Liver (tissue), 9 donors: Measurements from ENCODE around the gene CECR2. TPM values are rescaled to one million over a fixed set of nuclear protein-coding genes. Genes with fewer than 3 reads are reported as not detected.

Experiments
- DNase-seq: peaks from one replicate; pipeline ENCODE4 v3.0.0-alpha.2; 2017; ENCODE audit warnings: low spot score
- H3K27ac ChIP-seq, 2 donors: one replicate each; pipeline ENCODE4 v1.7.0; 2013; ENCODE audit warnings: inconsistent platforms in 2 of 2, low read length in 2 of 2, control low read depth in 1 of 2, low read depth in 1 of 2, mild to moderate bottlenecking in 1 of 2
- H3K27me3 ChIP-seq, 4 donors: one replicate each; pipeline versions ENCODE4 v1.6.1 to v1.7.0; 2013; ENCODE audit warnings: low read length in 3 of 4, inconsistent platforms in 1 of 4, mild to moderate bottlenecking in 1 of 4, moderate library complexity in 1 of 4; ENCODE audit not compliant: control insufficient read depth in 4 of 4, insufficient read depth in 4 of 4
- H3K36me3 ChIP-seq, 4 donors: one replicate each; pipeline versions ENCODE4 v1.6.1 to v1.7.0; 2013; ENCODE audit warnings: low read length in 3 of 4, mild to moderate bottlenecking in 3 of 4, low read depth in 1 of 4, moderate library complexity in 1 of 4; ENCODE audit not compliant: control insufficient read depth in 4 of 4, insufficient read depth in 3 of 4
- H3K4me1 ChIP-seq, 4 donors: one replicate each; pipeline versions ENCODE4 v1.6.1 to v1.7.0; 2013; ENCODE audit warnings: low read length in 3 of 4, mild to moderate bottlenecking in 3 of 4, moderate library complexity in 1 of 4; ENCODE audit not compliant: control insufficient read depth in 4 of 4, insufficient read depth in 4 of 4
- H3K4me3 ChIP-seq, 3 donors: one replicate each; pipeline versions ENCODE4 v1.6.1 to v1.7.0; 2013; ENCODE audit warnings: low read length in 3 of 3, control low read depth in 1 of 3, low read depth in 1 of 3, mild to moderate bottlenecking in 1 of 3
- H3K9ac ChIP-seq, 2 donors: one replicate each; pipeline ENCODE4 v1.7.0; 2013; ENCODE audit warnings: low read length in 2 of 2, mild to moderate bottlenecking in 2 of 2, moderate library complexity in 2 of 2, control low read depth in 1 of 2, low read depth in 1 of 2
- H3K9me3 ChIP-seq, 4 donors: one replicate each; pipeline versions ENCODE4 v1.6.1 to v1.7.0; 2013; ENCODE audit warnings: low read length in 3 of 4; ENCODE audit not compliant: control insufficient read depth in 4 of 4
- ATF3 ChIP-seq: IDR thresholded peaks from 2 replicates; pipeline ENCODE4 v1.6.1; 2016; ENCODE audit warnings: antibody characterized with exemption
- CTCF ChIP-seq: fragments of 150-350 bp; IDR thresholded peaks from 2 replicates; pipeline ENCODE4 v1.5.1; 2017; ENCODE audit warnings: improper control_type of control experiment, low read depth, low read length; ENCODE audit not compliant: missing input control
- EGR1 ChIP-seq, 2 donors: IDR thresholded peaks; 2 replicates each; pipeline ENCODE4 v1.6.1; 2016 to 2018; ENCODE audit warnings: antibody characterized with exemption in 2 of 2, low read depth in 2 of 2
- FOXA1 ChIP-seq: IDR thresholded peaks from 2 replicates; pipeline ENCODE4 v1.6.1; 2016; ENCODE audit warnings: antibody characterized with exemption
- FOXA2 ChIP-seq: IDR thresholded peaks from 2 replicates; pipeline ENCODE4 v1.6.1; 2016; ENCODE audit warnings: antibody characterized with exemption
- GABPA ChIP-seq, 2 donors: IDR thresholded peaks in 1 of 2; conservative IDR thresholded peaks in 1 of 2; 2 replicates each; pipeline ENCODE4 v1.6.1; 2016; ENCODE audit warnings: antibody characterized with exemption in 2 of 2, mild to moderate bottlenecking in 1 of 2, moderate library complexity in 1 of 2
- HNF4A ChIP-seq, 2 donors: conservative IDR thresholded peaks; 2 replicates each; pipeline ENCODE4 v1.6.1; 2016; ENCODE audit warnings: antibody characterized with exemption in 2 of 2, mild to moderate bottlenecking in 2 of 2
- HNF4G ChIP-seq: IDR thresholded peaks from 2 replicates; pipeline ENCODE4 v1.6.1; 2016; ENCODE audit warnings: antibody characterized with exemption
- JUND ChIP-seq, 2 donors: IDR thresholded peaks; 2 replicates each; pipeline ENCODE4 v1.6.1; 2016; ENCODE audit warnings: antibody characterized with exemption in 2 of 2
- NR2F2 ChIP-seq: IDR thresholded peaks from 2 replicates; pipeline ENCODE4 v1.6.1; 2016; ENCODE audit warnings: antibody characterized with exemption
- RAD21 ChIP-seq, 2 donors: IDR thresholded peaks; 2 replicates each; pipeline ENCODE4 v1.6.1; 2016; ENCODE audit warnings: antibody characterized with exemption in 2 of 2, mild to moderate bottlenecking in 2 of 2
- REST ChIP-seq: IDR thresholded peaks from 2 replicates; pipeline ENCODE4 v1.6.1; 2016; ENCODE audit warnings: antibody characterized with exemption, mild to moderate bottlenecking
- RXRA ChIP-seq, 2 donors: IDR thresholded peaks; 2 replicates each; pipeline ENCODE4 v1.6.1; 2017 to 2018; ENCODE audit warnings: antibody characterized with exemption in 2 of 2, mild to moderate bottlenecking in 1 of 2
- SP1 ChIP-seq: IDR thresholded peaks from 2 replicates; pipeline ENCODE4 v1.6.1; 2018; ENCODE audit warnings: antibody characterized with exemption, mild to moderate bottlenecking
- YY1 ChIP-seq: IDR thresholded peaks from 2 replicates; pipeline ENCODE4 v1.6.1; 2016; ENCODE audit warnings: antibody characterized with exemption, mild to moderate bottlenecking
- ZBTB33 ChIP-seq: IDR thresholded peaks from 2 replicates; pipeline ENCODE4 v1.6.1; 2016; ENCODE audit warnings: antibody characterized with exemption
- WGBS: extraction: QIAGEN DNeasy Blood & Tissue Kit; methylation state at CpG from one replicate; pipeline ENCODE4 v1.1.7; 2013; 5-methylcytosine and 5-hydroxymethylcytosine counted together
- polyA plus RNA-seq, 2 donors: library from polyadenylated mRNA; stranded (reverse) in 1 of 2; unstranded in 1 of 2; fragments of 200-250 nt in 1 of 2; fragments of >200 nt in 1 of 2; fragmentation: Nextera tagmentation in 1 of 2; extraction: Ambion mirVana in 1 of 2; gene quantifications; one replicate each; pipeline versions ENCODE4 v1.2.1 to v1.2.3, GENCODE V29; 2013 to 2015
- total RNA-seq, 2 donors: library from RNA; depleted of rRNA; stranded (reverse); fragments of >200 nt; gene quantifications; one replicate each; pipeline ENCODE4 v1.2.3, GENCODE V29; 2014
- donor health status: healthy.
- donor health status: healthy.
- donor health status: healthy.
- donor health status: healthy.
- donor health status: healthy.

The CECR2 gene
- total and polyA plus RNA-seq, 4 donors = 1.8 to 9.7 (median 2.1) TPM

- no peak overlapping the region for H3K4me3 ChIP-seq
- DNase-seq = no peak
- no peaks in the 10 kb centered on the region for H3K36me3 ChIP-seq
- WGBS = 60% methylated on average over 2 of the region's 2 CpGs
- no peak overlapping the region for H3K27ac ChIP-seq
- TF ChIP-seq ZBTB33 (no peak), FOXA1 (no peak), HNF4G (no peak), SP1 (no peak), GABPA (IDR thresholded peaks at IDR 0.05 in 1 of 2, conservative IDR thresholded peaks at IDR 0.05 in 1 of 2) (no peak), YY1 (no peak), RXRA (IDR thresholded peaks at IDR 0.05) (no peak), FOXA2 (no peak)
- no peaks in the 10 kb centered on the region for H3K27me3 ChIP-seq
- H3K9ac ChIP-seq = no peak overlapping the region
- peaks cover 5 to 21% (median 12%) of the 10 kb centered on the region in 4 donors for H3K4me1 ChIP-seq
- no peaks in the 10 kb centered on the region for H3K9me3 ChIP-seq
Observed at GRCh38 chr22:17379944-17380343, 10.7 kb downstream of the CECR2 start.

- Histone ChIP-seq H3K36me3 (no peaks in the 10 kb centered on the region), H3K4me1 (peaks cover 5 to 21% (median 12%) of the 10 kb centered on the region in 4 donors), H3K9me3 (no peaks in the 10 kb centered on the region), H3K9ac (no peak overlapping the region), H3K4me3 (no peak overlapping the region), H3K27me3 (no peaks in the 10 kb centered on the region), H3K27ac (no peak overlapping the region)
- no peak for TF ChIP-seq YY1
- no peak for TF ChIP-seq CTCF
- TF ChIP-seq ATF3 = no peak
- TF ChIP-seq FOXA1 = no peak
- no peak for TF ChIP-seq JUND (IDR thresholded peaks at IDR 0.05)
- no peak for TF ChIP-seq NR2F2
- TF ChIP-seq FOXA2 = no peak
- no peak for TF ChIP-seq GABPA (IDR thresholded peaks at IDR 0.05 in 1 of 2, conservative IDR thresholded peaks at IDR 0.05 in 1 of 2)
- no peak for TF ChIP-seq RAD21 (IDR thresholded peaks at IDR 0.05)
- WGBS = 77% methylated on average over 6 of the region's 6 CpGs
- no peak for DNase-seq
Observed at GRCh38 chr22:17380359-17381087, 11.3 kb downstream of the CECR2 start.

GRCh38 chr22:17381192-17381913, 12.1 kb downstream of the CECR2 start:
- Histone ChIP-seq H3K36me3 (no peaks in the 10 kb centered on the region), H3K27ac (peak overlapping the region; percentile 8 to 39), H3K4me3 (no peak overlapping the region), H3K27me3 (no peaks in the 10 kb centered on the region), H3K4me1 (peaks cover 5 to 21% (median 12%) of the 10 kb centered on the region in 4 donors), H3K9me3 (no peaks in the 10 kb centered on the region), H3K9ac (no peak overlapping the region)
- DNase-seq = no peak
- WGBS = 56% methylated on average over 12 of the region's 12 CpGs
- TF ChIP-seq CTCF (no peak), GABPA (IDR thresholded peaks at IDR 0.05 in 1 of 2, conservative IDR thresholded peaks at IDR 0.05 in 1 of 2) (no peak), NR2F2 (no peak), REST (no peak), HNF4A (conservative IDR thresholded peaks at IDR 0.05) (peak; percentile 44), RXRA (IDR thresholded peaks at IDR 0.05) (peak; percentile 37 to 70), RAD21 (IDR thresholded peaks at IDR 0.05) (peak; percentile 38 to 62), EGR1 (IDR thresholded peaks at IDR 0.05; ENCODE audit: low read depth in 2 of 2) (no peak)
